GM12878 (cell line): ENCODE measurements around the gene ZMYM3.

Source experiments
- CEBPB ChIP-seq, 2 experiments: fragments of 150-350 bp in 1 of 2; IDR thresholded peaks; 2 replicates each; pipeline ENCODE4 v1.6.1; 2012 to 2014; ENCODE audit warnings: low read depth in 2 of 2, low read length in 2 of 2, borderline replicate concordance in 1 of 2, inconsistent platforms in 1 of 2
- CREM ChIP-seq: IDR thresholded peaks from 2 replicates; pipeline ENCODE4 v1.6.1; 2014; ENCODE audit warnings: antibody characterized with exemption, low read depth
- CTCF ChIP-seq, 3 experiments: IDR thresholded peaks in 2 of 3; conservative IDR thresholded peaks in 1 of 3; 2 replicates each; pipeline ENCODE4 v1.5.1; 2011; ENCODE audit warnings: low read depth in 3 of 3, low read length in 3 of 3, mild to moderate bottlenecking in 3 of 3, control low read depth in 2 of 3, moderate library complexity in 2 of 3, inconsistent platforms in 1 of 3, mixed read lengths in 1 of 3; ENCODE audit not compliant: control insufficient read depth in 2 of 3, insufficient read depth in 1 of 3; ENCODE audit errors: extremely low read depth in 1 of 3
- EZH2 ChIP-seq: IDR thresholded peaks from 2 replicates; pipeline ENCODE4 v1.6.1; 2012; ENCODE audit warnings: low read depth, mild to moderate bottlenecking, control low read depth, inconsistent platforms, low read length, borderline replicate concordance; ENCODE audit not compliant: control insufficient read depth
- POLR2A ChIP-seq: IDR thresholded peaks from 2 replicates; pipeline ENCODE4 v1.6.1; 2011; ENCODE audit warnings: low read depth, mild to moderate bottlenecking, low read length
- SP1 ChIP-seq: IDR thresholded peaks from one replicate; pipeline ENCODE4 v1.6.1; 2011; ENCODE audit warnings: low read depth, low read length
- TCF7 ChIP-seq: IDR thresholded peaks from 2 replicates; pipeline ENCODE4 v1.6.1; 2014; ENCODE audit warnings: antibody characterized with exemption, borderline replicate concordance
- ZNF274 ChIP-seq: IDR thresholded peaks from one replicate; pipeline ENCODE4 v1.8.0; 2011; ENCODE audit not compliant: insufficient read length, insufficient read depth
- TF ChIP-seq, protein P1 (sequence below): IDR thresholded peaks from 2 replicates; pipeline ENCODE4 v1.6.1; 2011; ENCODE audit warnings: low read depth, mild to moderate bottlenecking, low read length, moderate library complexity, borderline replicate concordance; ENCODE audit errors: extremely low read depth
- TF ChIP-seq, protein P2 (sequence below): fragments of 450-650 bp; formaldehyde crosslinking; IDR thresholded peaks from 2 replicates; pipeline ENCODE4 v1.5.0; 2022; ENCODE audit warnings: mild to moderate bottlenecking, missing genetic modification characterization

DNA sequence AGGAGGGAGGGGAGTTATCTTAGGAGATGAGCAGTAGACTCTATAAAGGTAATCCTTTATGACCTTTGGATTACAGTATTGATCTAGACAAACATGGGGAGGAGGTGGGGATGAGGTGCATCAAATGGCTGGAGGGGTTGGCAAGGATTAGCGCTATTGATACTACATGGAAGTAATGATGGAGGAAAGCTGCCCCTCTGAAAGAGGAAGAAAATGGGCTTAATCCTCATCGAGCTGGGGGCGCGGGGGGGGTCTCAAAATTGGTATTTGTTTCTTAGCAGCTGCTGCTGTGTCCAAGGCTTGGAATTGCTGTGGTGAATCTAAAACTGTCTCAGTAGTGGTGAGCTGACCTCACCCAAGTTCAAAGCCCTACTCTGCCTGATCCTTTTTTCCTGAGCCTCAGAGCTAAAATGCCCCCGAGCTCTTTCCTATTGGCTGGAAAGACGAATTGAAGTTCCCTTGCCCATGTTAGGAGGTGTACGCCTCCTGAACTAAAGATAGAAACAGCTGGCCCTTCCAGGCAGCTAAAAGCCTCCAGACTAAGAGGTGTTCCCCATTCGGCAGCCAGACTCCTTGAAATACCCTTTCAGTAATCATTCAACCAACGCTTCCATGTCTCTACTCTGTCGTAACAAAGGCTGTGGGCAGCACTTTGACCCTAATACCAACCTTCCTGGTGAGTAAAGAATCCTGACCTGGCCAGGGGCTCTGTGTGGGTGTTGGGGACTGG, 47.4 kb upstream of the ZMYM3 start, which contains the start of gene ITGB1BP2:
- TF ChIP-seq ZNF274 (no peak), CTCF (IDR thresholded peaks at IDR 0.05 in 2 of 3, conservative IDR thresholded peaks at IDR 0.05 in 1 of 3; ENCODE audit: control insufficient read depth in 2 of 3, extremely low read depth in 1 of 3, insufficient read depth in 1 of 3, low read depth in 3 of 3, low read length in 3 of 3) (no peak), EZH2 (no peak), POLR2A (peak; percentile 43; the same call in 1 of the 2 replicates), CEBPB (IDR thresholded peaks at IDR 0.05; ENCODE audit: borderline replicate concordance in 1 of 2, low read depth in 2 of 2, low read length in 2 of 2) (no peak), SP1 (no peak), CREM (no peak), TCF7 (no peak)
- TF ChIP-seq, protein P1, sequence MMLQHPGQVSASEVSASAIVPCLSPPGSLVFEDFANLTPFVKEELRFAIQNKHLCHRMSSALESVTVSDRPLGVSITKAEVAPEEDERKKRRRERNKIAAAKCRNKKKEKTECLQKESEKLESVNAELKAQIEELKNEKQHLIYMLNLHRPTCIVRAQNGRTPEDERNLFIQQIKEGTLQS = no peak
- TF ChIP-seq, protein P2, sequence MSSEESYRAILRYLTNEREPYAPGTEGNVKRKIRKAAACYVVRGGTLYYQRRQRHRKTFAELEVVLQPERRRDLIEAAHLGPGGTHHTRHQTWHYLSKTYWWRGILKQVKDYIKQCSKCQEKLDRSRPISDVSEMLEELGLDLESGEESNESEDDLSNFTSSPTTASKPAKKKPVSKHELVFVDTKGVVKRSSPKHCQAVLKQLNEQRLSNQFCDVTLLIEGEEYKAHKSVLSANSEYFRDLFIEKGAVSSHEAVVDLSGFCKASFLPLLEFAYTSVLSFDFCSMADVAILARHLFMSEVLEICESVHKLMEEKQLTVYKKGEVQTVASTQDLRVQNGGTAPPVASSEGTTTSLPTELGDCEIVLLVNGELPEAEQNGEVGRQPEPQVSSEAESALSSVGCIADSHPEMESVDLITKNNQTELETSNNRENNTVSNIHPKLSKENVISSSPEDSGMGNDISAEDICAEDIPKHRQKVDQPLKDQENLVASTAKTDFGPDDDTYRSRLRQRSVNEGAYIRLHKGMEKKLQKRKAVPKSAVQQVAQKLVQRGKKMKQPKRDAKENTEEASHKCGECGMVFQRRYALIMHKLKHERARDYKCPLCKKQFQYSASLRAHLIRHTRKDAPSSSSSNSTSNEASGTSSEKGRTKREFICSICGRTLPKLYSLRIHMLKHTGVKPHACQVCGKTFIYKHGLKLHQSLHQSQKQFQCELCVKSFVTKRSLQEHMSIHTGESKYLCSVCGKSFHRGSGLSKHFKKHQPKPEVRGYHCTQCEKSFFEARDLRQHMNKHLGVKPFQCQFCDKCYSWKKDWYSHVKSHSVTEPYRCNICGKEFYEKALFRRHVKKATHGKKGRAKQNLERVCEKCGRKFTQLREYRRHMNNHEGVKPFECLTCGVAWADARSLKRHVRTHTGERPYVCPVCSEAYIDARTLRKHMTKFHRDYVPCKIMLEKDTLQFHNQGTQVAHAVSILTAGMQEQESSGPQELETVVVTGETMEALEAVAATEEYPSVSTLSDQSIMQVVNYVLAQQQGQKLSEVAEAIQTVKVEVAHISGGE (CRISPR knock-in tag) = no peak
